Left lung (tissue), 10 donors: ENCODE measurements around the gene FAR2. TPM values are rescaled to one million over a fixed set of nuclear protein-coding genes. Genes with fewer than 3 reads are reported as not detected.

Source experiments
- ATAC-seq: fragments of 200-7000 bp; cut with Tn5 transposase; one replicate; pipeline ENCODE4 v1.9.1; 2020; ENCODE audit warnings: moderate library complexity
- DNase-seq, 4 donors: peaks; one replicate each; pipeline ENCODE4 v3.0.0-alpha.2; 2013 to 2020
- H3K27ac ChIP-seq, 2 donors: fragments of 200-600 bp; sonication (generic) in 1 of 2; one replicate each; pipeline versions ENCODE4 v1.5.0 to v1.8.0; 2020 to 2021
- H3K27me3 ChIP-seq, 2 donors: fragments of 200-600 bp; sonication (generic) in 1 of 2; one replicate each; pipeline versions ENCODE4 v1.5.0 to v1.8.0; 2020 to 2021
- H3K36me3 ChIP-seq, 2 donors: fragments of 200-600 bp; sonication (generic) in 1 of 2; one replicate each; pipeline versions ENCODE4 v1.5.0 to v1.8.0; 2020 to 2021
- H3K4me1 ChIP-seq, 2 donors: fragments of 200-600 bp; one replicate each; pipeline ENCODE4 v1.8.0; 2021
- H3K4me3 ChIP-seq, 2 donors: fragments of 200-600 bp; sonication (generic) in 1 of 2; one replicate each; pipeline versions ENCODE4 v1.5.0 to v1.8.0; 2020 to 2021; ENCODE audit warnings: mild to moderate bottlenecking in 1 of 2
- H3K9me3 ChIP-seq, 2 donors: fragments of 200-600 bp; sonication (generic) in 1 of 2; one replicate each; pipeline versions ENCODE4 v1.5.0 to v1.8.0; 2020 to 2021
- intact Hi-C, 2 donors: fragments of 100-400 bp; cut with DNase I; formaldehyde crosslinking; loops; one replicate each; pipeline versions ENCODE4 v1.11.2 to v1.14.2; 2022
- polyA plus RNA-seq, 6 donors: library from polyadenylated mRNA; unstranded; fragments of 120-200 nt; gene quantifications; one replicate each; pipeline ENCODE4 v1.2.1, GENCODE V29; 2013; ENCODE audit not compliant: insufficient read length in 6 of 6
- total RNA-seq, 2 donors: library from RNA; stranded (reverse); fragmentation: NEBNext Ultra II Directional; extraction: Animal tissue kit (Norgen Biotek cat#: 25700); gene quantifications; one replicate each; pipeline ENCODE4 v1.2.1, GENCODE V29; 2021
- TF ChIP-seq, protein P1 (sequence below), 2 donors: fragments of 200-600 bp; sonication (generic) in 1 of 2; IDR thresholded peaks; one replicate each; pipeline versions ENCODE4 v1.5.0 to v1.8.0; 2021; ENCODE audit warnings: antibody characterized with exemption in 2 of 2
- donor health status: DM: no; HTN: yes; CAD: no.
- donor health status: DM: no; HTN: no; CAD: no.

Gene FAR2
- total and polyA plus RNA-seq, 8 donors = 6.6 to 17.4 (median 9.0) TPM

- no peaks in the 10 kb centered on the region for H3K36me3 ChIP-seq
- TF ChIP-seq, protein P1, sequence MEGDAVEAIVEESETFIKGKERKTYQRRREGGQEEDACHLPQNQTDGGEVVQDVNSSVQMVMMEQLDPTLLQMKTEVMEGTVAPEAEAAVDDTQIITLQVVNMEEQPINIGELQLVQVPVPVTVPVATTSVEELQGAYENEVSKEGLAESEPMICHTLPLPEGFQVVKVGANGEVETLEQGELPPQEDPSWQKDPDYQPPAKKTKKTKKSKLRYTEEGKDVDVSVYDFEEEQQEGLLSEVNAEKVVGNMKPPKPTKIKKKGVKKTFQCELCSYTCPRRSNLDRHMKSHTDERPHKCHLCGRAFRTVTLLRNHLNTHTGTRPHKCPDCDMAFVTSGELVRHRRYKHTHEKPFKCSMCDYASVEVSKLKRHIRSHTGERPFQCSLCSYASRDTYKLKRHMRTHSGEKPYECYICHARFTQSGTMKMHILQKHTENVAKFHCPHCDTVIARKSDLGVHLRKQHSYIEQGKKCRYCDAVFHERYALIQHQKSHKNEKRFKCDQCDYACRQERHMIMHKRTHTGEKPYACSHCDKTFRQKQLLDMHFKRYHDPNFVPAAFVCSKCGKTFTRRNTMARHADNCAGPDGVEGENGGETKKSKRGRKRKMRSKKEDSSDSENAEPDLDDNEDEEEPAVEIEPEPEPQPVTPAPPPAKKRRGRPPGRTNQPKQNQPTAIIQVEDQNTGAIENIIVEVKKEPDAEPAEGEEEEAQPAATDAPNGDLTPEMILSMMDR (IDR thresholded peaks at IDR 0.05) = no peak
- peaks cover 0 to 18% of the 10 kb centered on the region in 2 donors for H3K27me3 ChIP-seq
- intact Hi-C loops = no loop called here
- H3K4me1 ChIP-seq = peaks cover 7 to 62% of the 10 kb centered on the region in 2 donors
- peak overlapping the region in 1 of 2 donors; percentile 69 for H3K27ac ChIP-seq
- DNase-seq (no peak), ATAC-seq (no peak)
- no peaks in the 10 kb centered on the region for H3K9me3 ChIP-seq
- H3K4me3 ChIP-seq = no peak overlapping the region
Measured at GRCh38 chr12:29152981-29153630, 4.0 kb downstream of the FAR2 start.

GRCh38 chr12:29155079-29155478, 6.0 kb downstream of the FAR2 start:
- TF ChIP-seq, protein P1 (IDR thresholded peaks at IDR 0.05) = no peak
- Histone ChIP-seq H3K4me1 (peaks cover under 1 to 70% of the 10 kb centered on the region in 2 donors), H3K27me3 (peaks cover 0 to 2% of the 10 kb centered on the region in 2 donors), H3K9me3 (no peaks in the 10 kb centered on the region), H3K27ac (no peak overlapping the region), H3K4me3 (no peak overlapping the region), H3K36me3 (no peaks in the 10 kb centered on the region)
- ATAC-seq = no peak
- DNase-seq = no peak
- intact Hi-C loops = no loop called here

GRCh38 chr12:29157486-29157946, 8.4 kb downstream of the FAR2 start:
- DNase-seq (no peak), ATAC-seq (no peak)
- Histone ChIP-seq H3K27ac (peak overlapping the region in 1 of 2 donors; percentile 85), H3K9me3 (no peaks in the 10 kb centered on the region), H3K4me1 (peaks cover 0 to 59% of the 10 kb centered on the region in 2 donors), H3K36me3 (no peaks in the 10 kb centered on the region), H3K4me3 (peak overlapping the region in 1 of 2 donors; percentile 2), H3K27me3 (no peaks in the 10 kb centered on the region)
- intact Hi-C loops = no loop called here
- TF ChIP-seq, protein P1 (IDR thresholded peaks at IDR 0.05) = no peak

DNA sequence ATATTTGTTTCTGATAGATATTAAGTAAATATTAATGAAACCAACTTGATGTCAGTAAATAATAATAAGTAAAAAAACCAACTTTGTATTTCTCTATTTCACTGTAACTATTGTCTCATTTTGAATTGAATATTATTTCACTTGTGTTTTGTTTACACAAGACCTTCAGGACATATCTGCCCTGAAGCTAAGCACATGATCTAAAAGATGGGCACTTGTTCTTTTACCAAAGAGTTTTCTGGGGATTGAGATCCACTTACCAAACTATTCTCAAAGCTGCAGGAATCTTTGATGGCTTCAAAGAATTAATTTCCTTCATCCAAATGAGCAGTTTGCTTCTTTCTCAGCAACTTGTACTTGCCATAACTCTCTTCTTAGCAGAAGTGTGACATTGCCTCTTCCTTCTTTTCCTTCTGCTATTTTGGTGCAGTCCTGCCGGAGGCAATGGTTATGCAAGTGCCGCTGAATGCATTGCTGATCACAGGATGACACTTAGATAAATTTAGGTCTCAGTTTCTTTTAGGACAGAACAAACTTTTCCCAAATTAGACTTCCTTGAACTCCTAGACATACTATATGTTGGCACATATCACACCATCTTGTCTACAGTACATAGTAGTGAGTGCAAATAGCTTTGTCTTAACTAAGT, 9.2 kb downstream of the FAR2 start:
- TF ChIP-seq, protein P1 (IDR thresholded peaks at IDR 0.05) = no peak
- Histone ChIP-seq H3K4me1 (peaks cover 0 to 53% of the 10 kb centered on the region in 2 donors), H3K36me3 (no peaks in the 10 kb centered on the region), H3K27me3 (no peaks in the 10 kb centered on the region), H3K27ac (peak overlapping the region in 1 of 2 donors; percentile 85), H3K9me3 (no peaks in the 10 kb centered on the region), H3K4me3 (peak overlapping the region in 1 of 2 donors; percentile 2)
- DNase-seq = peak in 1 of 4 donors; percentile 53
- intact Hi-C loops = no loop called here
- ATAC-seq = peak; percentile 65

DNA sequence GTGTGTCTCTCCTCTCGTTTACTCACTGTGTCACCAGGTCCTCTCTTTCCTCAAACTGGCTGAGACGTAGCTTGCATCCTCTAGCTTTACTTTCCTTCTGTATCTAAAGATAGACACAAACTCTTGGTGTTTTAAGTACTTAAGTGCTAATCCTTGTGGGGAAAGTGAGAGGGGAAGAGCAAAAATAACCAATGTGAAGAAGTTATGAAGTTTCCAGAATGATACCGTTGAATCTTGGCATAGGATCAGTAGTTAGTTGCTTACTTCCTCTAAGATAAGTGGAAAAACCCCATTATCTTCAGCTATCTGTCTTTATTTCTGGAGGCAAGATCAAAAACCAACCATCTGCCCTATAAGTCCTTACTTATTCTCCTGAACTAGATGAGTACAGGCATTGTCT, 10.6 kb downstream of the FAR2 start:
- H3K36me3 ChIP-seq = no peaks in the 10 kb centered on the region
- no peaks in the 10 kb centered on the region for H3K27me3 ChIP-seq
- TF ChIP-seq, protein P1 (IDR thresholded peaks at IDR 0.05) = no peak
- peaks cover 0 to 55% of the 10 kb centered on the region in 2 donors for H3K4me1 ChIP-seq
- ATAC-seq = no peak
- intact Hi-C loops = no loop called here
- H3K4me3 ChIP-seq = no peak overlapping the region
- H3K9me3 ChIP-seq = no peaks in the 10 kb centered on the region
- peak overlapping the region in 1 of 2 donors; percentile 85 for H3K27ac ChIP-seq
- DNase-seq = no peak
